ENCODE results near the gene RPL13A.

- TF ChIP-seq CTCF (IDR thresholded peaks at IDR 0.05) (no peak), POLR2A (IDR thresholded peaks at IDR 0.05) (no peak)
Observed at GRCh38 chr19:49486710-49487276, 615 bp upstream of the RPL13A start.

Data from lower leg skin (tissue), 3 donors.